ENCODE measurements around the gene ROBO2.

GRCh38 chr3:77605308-77605707 is 565.4 kb downstream of the ROBO2 start:
- TF ChIP-seq CTCF (IDR thresholded peaks at IDR 0.05) (no peak), POLR2AphosphoS5 (IDR thresholded peaks at IDR 0.05) (no peak), POLR2A (IDR thresholded peaks at IDR 0.05) (no peak)
